Epithelial cell of alveolus of lung (primary cell): ENCODE measurements around the gene P3R3URF. TPM values are rescaled to one million over a fixed set of nuclear protein-coding genes. Genes with fewer than 3 reads are reported as not detected.

ENCODE experiments used
- total RNA-seq: library from RNA; depleted of rRNA; stranded (reverse); fragments of >200 nt; gene quantifications from 2 replicates; pipeline ENCODE4 v1.2.1, GENCODE V29; 2015

Gene P3R3URF
- total RNA-seq: not detected in 2 replicates

GRCh38 chr1:46176211-46176865 is at the start of gene P3R3URF:
Gene P3R3URF (minus strand): TSS chr1:46176488. CDS start chr1:46176471, 17 bp downstream.

GRCh38 chr1:46197964-46198811 is 21.9 kb upstream of the P3R3URF start, which contains the start of gene POMGNT1:
Gene POMGNT1 (minus strand): TSS chr1:46198434. CDS start chr1:46197821, 613 bp downstream.

GRCh38 chr1:46174448-46175231 is 1.6 kb downstream of the P3R3URF start, which contains the start of gene TSPAN1:
Gene TSPAN1 (plus strand): TSS chr1:46175087. CDS start chr1:46181108, 6,021 bp downstream.

GRCh38 chr1:46132529-46133180 is 43.6 kb downstream of the P3R3URF start, which contains the start of gene PIK3R3:
Gene PIK3R3 (minus strand): TSS chr1:46132629. CDS start chr1:46131952, 677 bp downstream.

Other genes starting within 250 kb of the P3R3URF start
- 1.1 and 2.2 TPM in 2 replicates for gene PIK3R3, start 43.9 kb downstream of the P3R3URF start, total RNA-seq
- gene TSPAN1, start 1.4 kb downstream of the P3R3URF start, total RNA-seq: 1.6 and 2.0 TPM in 2 replicates
- 25.8 and 52.6 TPM in 2 replicates for gene POMGNT1, start 21.9 kb upstream of the P3R3URF start, total RNA-seq
- 2.8 and 3.8 TPM in 2 replicates for gene LURAP1, start 26.8 kb upstream of the P3R3URF start, total RNA-seq
- gene RAD54L, start 71.3 kb upstream of the P3R3URF start, total RNA-seq: 2.9 and 12.0 TPM in 2 replicates
- 107 and 118 TPM in 2 replicates for gene LRRC41, start 127.1 kb upstream of the P3R3URF start, total RNA-seq
- 453 and 735 TPM in 2 replicates for gene UQCRH, start 127.2 kb upstream of the P3R3URF start, total RNA-seq
- gene NSUN4, start 164.3 kb upstream of the P3R3URF start, total RNA-seq: 13.3 and 14.9 TPM in 2 replicates
- 0.65 and 0.72 TPM in 2 replicates for gene FAAH, start 217.8 kb upstream of the P3R3URF start, total RNA-seq